ENCODE data around the gene PRDM16. TPM values are rescaled to one million over a fixed set of nuclear protein-coding genes. Genes with fewer than 3 reads are reported as not detected.

Gene PRDM16
- total RNA-seq, 1 donor from 2014 or later, result 0.43 TPM

DNA sequence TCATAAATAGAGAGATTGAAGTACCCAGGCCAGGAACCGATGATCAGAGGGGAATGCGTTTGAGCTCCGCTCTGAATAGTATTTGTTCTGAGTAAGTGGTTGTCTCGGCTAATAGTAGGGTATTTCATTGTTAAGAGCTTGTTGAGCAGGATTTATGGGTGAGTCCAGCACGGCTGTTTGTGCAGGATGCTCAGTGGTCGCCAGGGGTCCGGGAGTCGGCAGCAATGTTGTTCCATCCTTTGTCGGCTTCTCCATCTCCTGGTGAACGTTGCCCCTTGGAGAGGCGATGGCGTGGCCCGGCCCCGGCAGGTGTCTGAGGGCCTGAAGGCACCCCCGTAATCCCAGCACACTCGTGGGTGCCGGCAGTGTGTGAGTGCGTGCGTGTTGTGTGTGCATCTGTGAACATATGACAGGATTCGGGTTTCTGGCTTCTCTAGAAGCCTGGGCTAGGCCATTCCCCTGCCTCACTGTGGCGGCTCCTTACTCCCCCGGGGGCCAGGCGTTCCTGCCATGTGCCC, 224.6 kb downstream of the PRDM16 start:
- H3K27ac Mint-ChIP-seq (ENCODE audit: unreplicated experiment), result no peak overlapping the region

DNA sequence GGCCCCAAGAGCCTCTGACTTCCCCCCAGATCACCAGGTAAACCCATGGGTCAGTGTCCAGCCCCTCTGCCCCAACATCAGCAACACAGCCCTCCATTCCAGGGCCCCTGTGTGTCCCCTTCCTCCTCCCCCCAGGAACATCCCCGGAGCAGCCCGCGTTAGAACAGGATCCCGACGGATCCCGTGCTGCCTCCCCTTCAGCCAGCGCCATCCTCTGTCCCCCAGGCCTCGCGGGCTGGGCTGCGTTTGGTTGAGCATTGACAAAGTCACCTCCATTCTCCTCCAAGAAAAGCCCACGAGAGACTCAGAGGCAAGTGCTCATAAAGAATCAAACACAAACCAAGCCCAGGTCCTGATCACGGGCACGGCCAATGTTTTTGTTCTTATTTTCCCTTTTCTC, 225.4 kb downstream of the PRDM16 start:
- H3K4me3 Mint-ChIP-seq (ENCODE audit: unreplicated experiment), result no peak overlapping the region
- peaks cover 3% of the 10 kb centered on the region for H3K9me3 Mint-ChIP-seq (ENCODE audit: unreplicated experiment)
- no peak overlapping the region for H3K27ac Mint-ChIP-seq (ENCODE audit: unreplicated experiment)
- peaks cover 2% of the 10 kb centered on the region for H3K4me1 Mint-ChIP-seq (ENCODE audit: low read depth, unreplicated experiment)
- DNase-seq (ENCODE audit: low read depth) (no peak), FAIRE-seq (no peak)
- Histone ChIP-seq H3K36me3 (ENCODE audit: insufficient read depth, low read length) (no peaks in the 10 kb centered on the region), H3K27me3 (ENCODE audit: insufficient read depth, low read length) (no peaks in the 10 kb centered on the region), H3K79me2 (ENCODE audit: insufficient read depth, low read length) (no peaks in the 10 kb centered on the region), H2AFZ (ENCODE audit: low read depth, low read length) (no peak overlapping the region), H3K27ac (ENCODE audit: low read depth, low read length) (no peak overlapping the region), H4K20me1 (ENCODE audit: insufficient read depth, low read length) (peaks cover 1% of the 10 kb centered on the region), H3K4me3 (ENCODE audit: insufficient read depth, low read depth, low read length) (no peak overlapping the region), H3K9ac (ENCODE audit: low read length) (no peak overlapping the region), H3K9me3 (ENCODE audit: insufficient read depth, low read depth, low read length) (no peaks in the 10 kb centered on the region), H3K4me1 (ENCODE audit: insufficient read depth, low read length) (no peaks in the 10 kb centered on the region), H3K4me2 (ENCODE audit: low read length) (no peak overlapping the region)
- peaks cover 2% of the 10 kb centered on the region for H3K36me3 Mint-ChIP-seq (ENCODE audit: low read depth, unreplicated experiment)
- peaks cover 54% of the 10 kb centered on the region for H3K27me3 Mint-ChIP-seq (ENCODE audit: low read depth, unreplicated experiment)
- TF ChIP-seq EZH2 (IDR thresholded peaks at IDR 0.05; ENCODE audit: insufficient read depth, low read length) (no peak), CTCF (IDR thresholded peaks at IDR 0.05; ENCODE audit: insufficient read depth, low read depth, low read length) (no peak)

More for the DNA sequence above, 224.6 kb downstream of the PRDM16 start:
- Histone ChIP-seq H3K79me2 (ENCODE audit: insufficient read depth, low read length) (no peaks in the 10 kb centered on the region), H3K27me3 (ENCODE audit: insufficient read depth, low read length) (no peaks in the 10 kb centered on the region), H2AFZ (ENCODE audit: low read depth, low read length) (no peak overlapping the region), H3K4me2 (ENCODE audit: low read length) (no peak overlapping the region), H3K9me3 (ENCODE audit: insufficient read depth, low read depth, low read length) (no peaks in the 10 kb centered on the region), H3K9ac (ENCODE audit: low read length) (no peak overlapping the region), H3K27ac (ENCODE audit: low read depth, low read length) (no peak overlapping the region), H3K4me3 (ENCODE audit: insufficient read depth, low read depth, low read length) (no peak overlapping the region), H3K36me3 (ENCODE audit: insufficient read depth, low read length) (no peaks in the 10 kb centered on the region), H4K20me1 (ENCODE audit: insufficient read depth, low read length) (peaks cover 4% of the 10 kb centered on the region), H3K4me1 (ENCODE audit: insufficient read depth, low read length) (no peaks in the 10 kb centered on the region)
- Mint-ChIP-seq H3K27me3 (ENCODE audit: low read depth, unreplicated experiment) (peaks cover 57% of the 10 kb centered on the region), H3K9me3 (ENCODE audit: unreplicated experiment) (peaks cover 3% of the 10 kb centered on the region), H3K4me3 (ENCODE audit: unreplicated experiment) (no peak overlapping the region), H3K36me3 (ENCODE audit: low read depth, unreplicated experiment) (peaks cover 2% of the 10 kb centered on the region), H3K4me1 (ENCODE audit: low read depth, unreplicated experiment) (peaks cover 2% of the 10 kb centered on the region)
- no peak for FAIRE-seq
- TF ChIP-seq CTCF (IDR thresholded peaks at IDR 0.05; ENCODE audit: insufficient read depth, low read depth, low read length), result no peak
- no peak for TF ChIP-seq EZH2 (IDR thresholded peaks at IDR 0.05; ENCODE audit: insufficient read depth, low read length)
- no peak for DNase-seq (ENCODE audit: low read depth)

- Mint-ChIP-seq H3K36me3 (ENCODE audit: low read depth, unreplicated experiment) (peaks cover 2% of the 10 kb centered on the region), H3K4me1 (ENCODE audit: low read depth, unreplicated experiment) (peaks cover 2% of the 10 kb centered on the region), H3K9me3 (ENCODE audit: unreplicated experiment) (peaks cover 3% of the 10 kb centered on the region), H3K27ac (ENCODE audit: unreplicated experiment) (no peak overlapping the region), H3K27me3 (ENCODE audit: low read depth, unreplicated experiment) (peaks cover 50% of the 10 kb centered on the region), H3K4me3 (ENCODE audit: unreplicated experiment) (no peak overlapping the region)
- H3K4me2 ChIP-seq (ENCODE audit: low read length), result no peak overlapping the region
- H3K9me3 ChIP-seq (ENCODE audit: insufficient read depth, low read depth, low read length), result no peaks in the 10 kb centered on the region
- H3K27me3 ChIP-seq (ENCODE audit: insufficient read depth, low read length), result no peaks in the 10 kb centered on the region
- H3K79me2 ChIP-seq (ENCODE audit: insufficient read depth, low read length), result no peaks in the 10 kb centered on the region
- DNase-seq (ENCODE audit: low read depth) (no peak), FAIRE-seq (no peak)
- H3K4me3 ChIP-seq (ENCODE audit: insufficient read depth, low read depth, low read length), result no peak overlapping the region
- no peak overlapping the region for H2AFZ ChIP-seq (ENCODE audit: low read depth, low read length)
- no peaks in the 10 kb centered on the region for H3K36me3 ChIP-seq (ENCODE audit: insufficient read depth, low read length)
- H3K9ac ChIP-seq (ENCODE audit: low read length), result no peak overlapping the region
- no peak overlapping the region for H3K27ac ChIP-seq (ENCODE audit: low read depth, low read length)
- no peaks in the 10 kb centered on the region for H3K4me1 ChIP-seq (ENCODE audit: insufficient read depth, low read length)
- H4K20me1 ChIP-seq (ENCODE audit: insufficient read depth, low read length), result no peaks in the 10 kb centered on the region
- TF ChIP-seq CTCF (IDR thresholded peaks at IDR 0.05; ENCODE audit: insufficient read depth, low read depth, low read length) (no peak), EZH2 (IDR thresholded peaks at IDR 0.05; ENCODE audit: insufficient read depth, low read length) (no peak)
Observed at GRCh38 chr1:3295846-3296245, 226.8 kb downstream of the PRDM16 start.

Data from astrocyte (in vitro differentiated cells and primary cell).